AG04450 (cell line): ENCODE measurements around the gene IL4R. TPM values are rescaled to one million over a fixed set of nuclear protein-coding genes. Genes with fewer than 3 reads are reported as not detected.
A peak's percentile ranks its signal among the peaks of the same experiment; 100 is the strongest.
"Not testable (repeated sequence)": the region's sequence is repeated elsewhere in the genome, so short reads cannot be mapped to it uniquely, and the experiment has no call there.

Experiments used
- CTCF ChIA-PET: fragments of 300-600, 350-600 bp; formaldehyde crosslinking; extraction: SDS; loops from one replicate; lab custom pipeline; 2022; ENCODE audit warnings: antibody characterized with exemption, inconsistent platforms; lab: Charles Lee
- POLR2A ChIA-PET: fragments of 350-600 bp; formaldehyde crosslinking; extraction: SDS; loops from one replicate; lab custom pipeline; 2021; ENCODE audit warnings: antibody characterized with exemption, inconsistent platforms; lab: Yijun Ruan, JAX
- DNase-seq: peaks from one replicate; pipeline ENCODE4 v3.0.0-alpha.2; 2011; ENCODE audit warnings: low read depth, low spot score
- H3K27ac ChIP-seq: one replicate; pipeline ENCODE4 v1.5.1; 2012; ENCODE audit warnings: low read depth, low read length, control low read depth
- H3K27me3 ChIP-seq: one replicate; pipeline ENCODE4 v1.6.0; 2012; ENCODE audit warnings: low read length; ENCODE audit not compliant: control insufficient read depth, insufficient read depth
- H3K4me3 ChIP-seq: 2 replicates; pipeline ENCODE4 v1.5.1; 2011; ENCODE audit warnings: mild to moderate bottlenecking, low read depth, low read length, control low read depth
- H3K9me3 ChIP-seq: 2 replicates; pipeline ENCODE4 v1.5.1; 2012; ENCODE audit warnings: low read length; ENCODE audit not compliant: control insufficient read depth, insufficient read depth
- CTCF ChIP-seq: IDR thresholded peaks from 2 replicates; pipeline ENCODE4 v1.5.1; 2011; ENCODE audit warnings: low read depth, low read length, control low read depth, inconsistent platforms
- polyA plus RNA-seq: library from polyadenylated mRNA; depleted of rRNA; stranded (reverse); fragments of >200 nt; gene quantifications from 2 replicates; pipeline ENCODE4 v1.2.3, GENCODE V29; 2011

IL4R gene
- polyA plus RNA-seq, 1 experiment: 31.1 TPM

- ChIA-PET POLR2A (interaction anchor here (0.6 kb wide), 1 partner anchor 61 kb away, joined by 3 read pairs; no protein-coding TSS in a partner anchor), CTCF (no interaction called here)
- Histone ChIP-seq H3K4me3 (peak within 1 kb of the TSS; percentile 86), H3K27me3 (no peaks in the 10 kb centered on the region), H3K27ac (peak within 1 kb of the TSS; percentile 70), H3K9me3 (peaks cover 3% of the 10 kb centered on the region; the same call in 1 of the 2 replicates)
- TF ChIP-seq CTCF: peak; percentile 26; the same call in 1 of the 2 replicates
- peak; percentile 87 for DNase-seq
Measured at GRCh38 chr16:27268376-27269299, 45.1 kb upstream of the IL4R start, which contains the start of gene NSMCE1. Gene NSMCE1 (minus strand): TSS chr16:27268772. CDS start chr16:27257570, 11,202 bp downstream.

GRCh38 chr16:27269300-27270150 is 44.2 kb upstream of the IL4R start:
- no peaks in the 10 kb centered on the region for H3K27me3 ChIP-seq
- no peak for DNase-seq
- ChIA-PET POLR2A (no interaction called here), CTCF (interaction anchor here (0.8 kb wide), 1 partner anchor 35 kb away, joined by 3 read pairs; no protein-coding TSS in a partner anchor)
- H3K4me3 ChIP-seq: peak overlapping the region; percentile 86; the same call in 1 of the 2 replicates
- no peak for TF ChIP-seq CTCF
- no peak overlapping the region for H3K27ac ChIP-seq
- peaks cover 3% of the 10 kb centered on the region; the same call in 1 of the 2 replicates for H3K9me3 ChIP-seq

- CTCF ChIA-PET: interaction anchor here (0.8 to 1.0 kb wide), 2 partner anchors 36 to 98 kb away, joined by 3 read pairs; no protein-coding TSS in a partner anchor
- POLR2A ChIA-PET: no interaction called here
- no peaks in the 10 kb centered on the region for H3K27me3 ChIP-seq
- H3K4me3 ChIP-seq: no peak overlapping the region
- no peak for DNase-seq
- peaks cover 3% of the 10 kb centered on the region; the same call in 1 of the 2 replicates for H3K9me3 ChIP-seq
- no peak for TF ChIP-seq CTCF
- no peak overlapping the region for H3K27ac ChIP-seq
Measured at GRCh38 chr16:27270349-27270748, 43.4 kb upstream of the IL4R start.

GRCh38 chr16:27272076-27272475 is 41.7 kb upstream of the IL4R start:
- Histone ChIP-seq H3K9me3 (peaks cover 3% of the 10 kb centered on the region; the same call in 1 of the 2 replicates), H3K4me3 (no peak overlapping the region), H3K27ac (no peak overlapping the region), H3K27me3 (no peaks in the 10 kb centered on the region)
- no peak for DNase-seq
- TF ChIP-seq CTCF: no peak
- ChIA-PET POLR2A (no interaction called here), CTCF (no interaction called here)

GRCh38 chr16:27272697-27273096 is 41.1 kb upstream of the IL4R start:
- H3K4me3 ChIP-seq, H3K9me3 ChIP-seq, CTCF ChIA-PET, H3K27ac ChIP-seq, DNase-seq, POLR2A ChIA-PET, H3K27me3 ChIP-seq: not testable (repeated sequence)
